NCI-H1436 (cell line): Measurements from ENCODE around the gene PIGW.

Experiments
- DNase-seq: peaks from one replicate; lab custom pipeline; 2025; lab: John Stamatoyannopoulos, UW

Gene PIGW

DNA sequence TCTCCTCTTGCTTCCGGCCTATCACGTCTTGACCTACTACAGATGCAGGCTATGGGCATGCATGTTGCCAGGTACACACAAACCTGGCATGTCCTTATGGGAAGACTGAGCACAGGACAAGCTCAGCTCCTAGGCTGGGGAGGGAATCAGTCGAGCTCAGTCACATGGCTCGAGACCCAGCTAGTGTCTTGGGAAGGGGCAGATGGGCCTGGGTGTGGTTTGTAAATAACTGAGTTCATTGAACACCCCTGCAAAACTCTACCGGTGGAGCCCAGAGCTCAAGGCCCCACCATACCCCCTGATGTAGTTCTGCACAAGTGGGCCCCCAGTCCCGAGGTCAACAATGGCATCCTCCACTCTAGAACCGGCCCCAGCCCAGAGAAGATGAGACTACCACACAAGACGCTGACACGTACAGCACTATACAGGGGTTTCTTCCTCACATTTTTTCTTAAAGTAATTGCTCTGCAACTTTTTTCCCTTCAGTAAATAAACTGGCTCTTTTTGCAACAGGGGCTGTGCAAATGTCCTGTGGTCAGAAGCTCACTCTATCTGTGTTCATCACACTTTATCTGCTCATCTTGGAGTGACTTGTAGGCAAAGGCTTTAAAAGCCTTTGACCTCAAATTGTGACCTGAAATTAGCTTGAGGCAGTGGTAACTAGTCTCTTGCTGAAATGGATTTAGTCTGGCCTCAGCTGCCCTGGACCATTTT lies 25.4 kb upstream of the PIGW start:
- no peak for DNase-seq

DNA sequence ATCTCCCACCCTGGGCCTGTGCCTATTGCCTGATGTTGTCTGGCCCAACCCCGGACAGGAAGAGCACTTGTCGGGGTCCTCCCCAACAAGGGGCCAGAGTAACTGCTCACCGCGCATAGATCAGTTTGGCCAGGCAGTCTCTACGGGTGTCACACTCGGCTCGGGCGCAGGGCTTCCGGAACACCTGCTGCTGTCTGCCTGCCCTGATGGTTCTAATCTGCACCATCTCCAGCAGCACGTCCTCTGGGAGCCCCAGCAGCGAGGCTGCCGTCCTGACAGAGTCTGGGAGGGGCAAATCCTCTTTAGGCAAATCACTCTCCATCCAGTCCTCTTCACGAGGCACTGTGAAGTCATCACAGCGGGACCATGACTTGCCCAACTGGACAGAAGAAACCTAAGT lies 24.2 kb upstream of the PIGW start:
- DNase-seq = no peak

GRCh38 chr17:36511216-36511615 lies 23.6 kb upstream of the PIGW start:
- no peak for DNase-seq

DNA sequence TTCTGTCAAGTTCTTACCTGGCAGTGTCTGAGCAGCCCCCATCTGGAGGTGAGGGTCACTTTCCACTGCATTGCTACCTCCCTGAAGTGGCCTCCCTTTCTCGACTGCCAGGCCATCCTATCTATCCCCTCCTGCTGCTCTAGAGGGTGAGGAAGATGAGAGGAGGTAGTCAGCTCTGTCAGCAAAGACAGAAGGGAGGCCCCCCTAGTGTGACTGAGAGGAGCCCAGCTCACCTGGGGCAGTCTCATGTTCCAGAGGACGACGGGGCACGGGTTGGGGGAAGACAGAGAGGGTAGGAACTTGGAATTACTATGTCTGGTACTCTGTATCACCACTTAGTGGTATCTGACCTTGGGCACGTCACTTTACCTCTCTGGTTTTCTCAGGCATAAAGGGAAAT lies 22.1 kb upstream of the PIGW start:
- no peak for DNase-seq

DNA sequence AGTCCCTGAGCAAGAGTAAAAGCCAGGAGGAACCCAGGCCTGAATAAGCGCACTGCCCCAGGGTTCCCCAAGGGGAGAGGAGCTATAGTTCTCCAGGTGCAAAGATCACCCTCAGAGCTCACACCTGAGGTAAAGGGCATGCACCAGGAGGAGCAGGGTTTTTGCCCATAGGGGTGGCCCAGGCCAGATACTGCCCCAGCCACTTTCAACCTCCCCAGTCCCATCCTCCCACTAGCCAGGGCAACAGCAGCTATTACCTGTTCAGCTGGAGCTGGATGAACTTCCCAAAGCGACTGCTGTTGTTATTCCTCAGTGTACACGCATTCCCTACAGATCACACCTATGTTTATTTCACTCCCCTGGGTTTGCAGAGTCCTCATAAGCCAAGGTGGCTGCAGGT lies 19.9 kb upstream of the PIGW start:
- DNase-seq = no peak

GRCh38 chr17:36515837-36516236 lies 18.9 kb upstream of the PIGW start:
- DNase-seq = no peak

- DNase-seq = no peak
Observed at GRCh38 chr17:36523113-36523512, 11.7 kb upstream of the PIGW start.

DNA sequence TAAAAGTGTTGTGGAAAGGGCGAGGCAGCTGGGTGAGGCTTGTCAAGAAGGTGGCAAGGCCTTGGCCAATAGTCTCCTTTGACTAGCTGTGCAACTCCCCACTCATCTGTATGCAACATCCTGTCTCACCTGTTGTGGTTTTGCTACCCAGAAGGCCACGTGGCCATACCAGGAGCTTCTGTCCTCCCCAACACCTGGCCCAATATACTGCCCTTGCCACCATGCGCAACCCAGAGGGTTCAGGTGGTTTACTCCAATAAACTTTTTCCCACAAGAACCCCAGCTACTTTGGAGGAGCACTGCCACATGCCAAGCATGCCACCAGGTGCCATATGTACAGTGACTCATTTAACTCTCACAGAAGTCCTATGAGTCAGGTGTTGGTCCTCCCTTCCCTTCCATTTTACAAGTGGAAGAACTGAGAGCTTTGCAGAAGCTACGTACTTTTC lies 10.3 kb upstream of the PIGW start:
- no peak for DNase-seq

DNA sequence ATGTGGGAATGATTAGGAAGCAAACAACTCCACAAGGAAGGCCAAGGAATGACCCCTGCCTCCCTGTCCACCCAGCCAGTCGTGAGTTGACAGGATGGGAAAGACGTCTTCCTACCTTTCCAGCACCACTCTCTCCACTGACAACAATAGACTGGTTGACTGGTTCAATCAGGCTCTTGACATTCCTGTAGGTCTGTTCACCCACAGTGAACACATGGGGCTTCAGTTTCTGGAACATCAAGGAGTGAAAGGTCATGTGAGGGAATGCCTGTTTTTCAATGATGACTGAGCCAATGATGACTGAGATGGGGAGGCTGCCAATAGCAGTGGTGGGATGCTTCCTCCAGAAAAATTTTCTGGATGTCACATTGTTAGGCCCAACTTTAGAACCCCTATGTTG lies 9.7 kb upstream of the PIGW start:
- no peak for DNase-seq

DNA sequence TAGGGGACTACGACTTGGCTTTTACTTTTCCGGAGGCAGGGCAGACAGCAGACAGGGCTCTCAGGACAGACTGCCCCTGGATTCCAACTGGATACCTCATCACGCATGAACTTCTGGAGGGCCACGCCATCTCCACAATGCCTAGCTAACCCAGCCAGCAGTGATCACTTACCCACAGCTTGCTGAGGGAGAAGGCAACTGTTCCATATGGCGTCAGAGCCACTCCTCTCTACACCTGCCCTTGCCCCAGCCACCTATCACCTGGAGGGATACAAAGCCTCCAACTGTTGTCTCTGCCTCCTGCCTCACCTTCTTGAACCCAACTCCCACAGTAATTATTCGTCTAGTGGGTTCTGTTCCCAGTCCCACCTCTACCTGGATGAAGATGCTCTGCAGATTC lies 8.9 kb upstream of the PIGW start:
- DNase-seq = no peak

- no peak for DNase-seq
Observed at GRCh38 chr17:36527621-36528250, 7.1 kb upstream of the PIGW start.

DNA sequence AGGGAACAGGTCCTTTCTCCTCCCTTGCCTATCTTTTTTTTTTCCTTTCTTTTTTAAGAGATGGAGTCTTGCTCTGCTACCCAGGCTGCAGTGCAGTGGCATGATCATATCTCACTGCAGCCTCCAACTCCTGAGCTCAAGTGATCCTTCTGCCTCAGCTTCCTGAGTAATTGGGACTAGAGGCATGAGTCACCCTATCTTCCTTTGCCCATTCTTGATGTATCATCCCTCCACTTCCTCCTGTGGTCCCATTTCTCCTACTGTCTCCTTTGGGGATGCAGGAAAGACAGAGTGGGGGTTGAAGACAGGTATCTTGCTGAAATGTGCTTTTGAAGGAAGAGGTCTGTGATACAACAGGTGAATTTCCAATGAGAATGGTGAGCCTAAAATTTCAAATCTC lies 5.7 kb upstream of the PIGW start:
- DNase-seq = no peak

- DNase-seq = no peak
Observed at GRCh38 chr17:36532435-36532975, 2.3 kb upstream of the PIGW start.

GRCh38 chr17:36533935-36534839 lies 600 bp upstream of the PIGW start:
- DNase-seq = peak; percentile 78

GRCh38 chr17:36535669-36536081 lies 888 bp downstream of the PIGW start:
- DNase-seq = no peak

- DNase-seq = no peak
Observed at GRCh38 chr17:36540696-36541095, 5.9 kb downstream of the PIGW start.

GRCh38 chr17:36542755-36543154 lies 8.0 kb downstream of the PIGW start:
- DNase-seq = no peak

DNA sequence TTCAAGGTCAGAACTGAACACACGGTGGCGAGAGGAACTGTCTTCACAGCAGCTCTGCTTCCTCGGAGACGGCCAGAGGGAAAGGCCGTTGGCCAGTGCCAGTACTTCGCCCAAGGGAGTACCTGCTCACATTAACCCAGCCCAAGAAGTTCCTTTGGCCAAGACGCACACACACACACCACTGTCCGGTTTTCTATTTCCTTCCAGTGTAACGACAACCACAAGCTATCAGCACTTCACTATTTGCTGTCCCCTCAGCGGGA lies 9.2 kb downstream of the PIGW start:
- DNase-seq = no peak

DNA sequence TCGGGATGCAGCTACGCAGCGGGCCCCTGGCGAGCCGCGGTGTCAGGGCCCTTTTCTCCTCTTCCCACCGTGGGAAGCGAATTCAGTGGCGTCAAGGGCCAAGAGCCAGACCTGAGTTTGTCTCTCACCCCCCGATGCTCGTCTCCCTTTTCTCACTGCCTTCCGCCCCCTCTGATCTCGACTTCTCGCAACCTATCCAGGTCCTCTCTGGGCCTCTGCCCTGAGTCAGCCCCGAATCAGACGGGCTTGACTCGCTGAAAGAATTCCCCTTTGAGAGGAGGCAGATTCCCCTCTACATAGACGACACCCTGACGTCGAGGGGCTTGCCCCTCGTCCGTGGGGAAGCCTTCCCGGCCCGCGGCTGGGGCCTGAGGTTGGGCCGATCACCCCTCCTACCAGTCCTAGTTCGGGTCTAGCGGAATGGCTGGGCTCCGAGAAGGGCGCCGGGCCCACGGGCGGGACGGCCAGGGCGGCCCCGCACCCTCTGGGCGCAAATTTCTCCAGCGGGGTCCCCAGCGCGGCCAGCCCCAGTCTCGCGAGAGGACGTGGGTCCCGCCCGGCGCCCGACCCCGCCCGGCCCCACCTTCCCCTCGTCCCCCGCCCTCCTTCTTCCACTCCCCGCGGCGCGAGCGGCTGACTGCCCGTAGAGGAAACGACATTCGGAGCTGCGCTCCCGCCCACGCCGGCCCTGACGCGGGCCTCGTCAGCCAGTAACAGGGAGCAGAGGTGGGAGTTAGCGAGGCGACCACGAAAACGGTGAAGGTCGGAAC lies 9.7 kb downstream of the PIGW start, which contains the start of gene GGNBP2:
TSS of gene GGNBP2 (plus strand) at position 613 of the 770 bp plus-strand sequence. CDS start 806 bp downstream, outside the sequence.
- DNase-seq = peak; percentile 94

GRCh38 chr17:36545077-36545464 lies 10.3 kb downstream of the PIGW start:
- DNase-seq = no peak

- DNase-seq = peak; percentile 98
Observed at GRCh38 chr17:36545465-36546417, 11.0 kb downstream of the PIGW start.
